Endodermal cell (in vitro differentiated cells): Measurements from ENCODE around the gene TCFL5. TPM values are rescaled to one million over a fixed set of nuclear protein-coding genes. Genes with fewer than 3 reads are reported as not detected.

Source experiments
- DNase-seq: peaks from one replicate; pipeline ENCODE4 v3.0.0-alpha.2; 2017
- H3K27ac ChIP-seq: 2 replicates; pipeline ENCODE4 v1.5.1; 2013; ENCODE audit warnings: mild to moderate bottlenecking, low read depth, low read length, moderate library complexity
- H3K27me3 ChIP-seq: 2 replicates; pipeline ENCODE4 v1.6.1; 2013; ENCODE audit warnings: mild to moderate bottlenecking, low read length, moderate library complexity; ENCODE audit not compliant: insufficient read depth, control insufficient read depth, poor library complexity, severe bottlenecking
- H3K36me3 ChIP-seq: 2 replicates; pipeline ENCODE4 v1.7.0; 2013; ENCODE audit warnings: mild to moderate bottlenecking, low read length, moderate library complexity; ENCODE audit not compliant: control insufficient read depth, insufficient read depth
- H3K4me1 ChIP-seq: one replicate; pipeline ENCODE4 v1.7.0; 2013; ENCODE audit warnings: low read length; ENCODE audit not compliant: control insufficient read depth, insufficient read depth
- H3K4me3 ChIP-seq: 2 replicates; pipeline ENCODE4 v1.5.1; 2013; ENCODE audit warnings: mild to moderate bottlenecking, low read length, moderate library complexity
- H3K9ac ChIP-seq: 2 replicates; pipeline ENCODE4 v1.6.1; 2013; ENCODE audit warnings: mild to moderate bottlenecking, low read length, moderate library complexity; ENCODE audit not compliant: poor library complexity, severe bottlenecking; ENCODE audit errors: extremely low read depth
- H3K9me3 ChIP-seq: 2 replicates; pipeline ENCODE4 v1.6.1; 2013; ENCODE audit warnings: mild to moderate bottlenecking, low read length, moderate library complexity; ENCODE audit not compliant: control insufficient read depth
- H3K27ac Mint-ChIP-seq: 2 replicates; pipeline ENCODE4 v1.8.0; 2020; ENCODE audit warnings: mixed read lengths
- H3K27me3 Mint-ChIP-seq: 2 replicates; pipeline ENCODE4 v1.8.0; 2021; ENCODE audit warnings: mild to moderate bottlenecking, mixed read lengths; ENCODE audit not compliant: insufficient read depth
- H3K36me3 Mint-ChIP-seq: 2 replicates; pipeline ENCODE4 v1.8.0; 2020; ENCODE audit warnings: low read depth, mixed read lengths
- H3K4me1 Mint-ChIP-seq: 2 replicates; pipeline ENCODE4 v1.8.0; 2020; ENCODE audit warnings: mixed read lengths
- H3K4me3 Mint-ChIP-seq: 2 replicates; pipeline ENCODE4 v1.8.0; 2020; ENCODE audit warnings: mild to moderate bottlenecking, moderate library complexity, mixed read lengths
- H3K9me3 Mint-ChIP-seq: 2 replicates; pipeline ENCODE4 v1.8.0; 2020; ENCODE audit warnings: mild to moderate bottlenecking, mixed read lengths
- WGBS, 2 experiments: methylation state at CpG; one replicate each; pipeline versions ENCODE4 v1.1.5 to v1.1.7; 2013; ENCODE audit warnings: missing lambda C conversion rate in 2 of 2, mixed read lengths in 1 of 2; ENCODE audit not compliant: insufficient coverage in 1 of 2, insufficient read length in 1 of 2; 5-methylcytosine and 5-hydroxymethylcytosine counted together
- long read RNA-seq, 4 experiments: library from polyadenylated mRNA in 2 of 4; library from RNA in 1 of 4; library from capped mRNA in 1 of 4; stranded (forward) in 3 of 4; unstranded in 1 of 4; transcript quantifications; one replicate each; pipeline ENCODE4 v2.0.0, GENCODE V29; 2020 to 2021; ENCODE audit warnings: inconsistent platforms in 1 of 4
- polyA plus RNA-seq, 2 experiments: library from polyadenylated mRNA; stranded (reverse); fragments of 50-300 nt; gene quantifications; one replicate each; pipeline ENCODE4 v1.2.3, GENCODE V29; 2013
- total RNA-seq, 2 donors: library from RNA; stranded (reverse); fragmentation: NEBNext Ultra II Directional in 1 of 2; extraction: Animal tissue kit (Norgen Biotek cat#: 25700) in 1 of 2; gene quantifications; 2 replicates in 1 of 2; 3 replicates in 1 of 2; pipeline ENCODE4 v1.2.1, GENCODE V29; 2021
- TF ChIP-seq, protein P1 (sequence below): fragments of 200-600 bp; sonication (generic); conservative IDR thresholded peaks from 2 replicates; pipeline ENCODE4 v1.5.0; 2021; ENCODE audit warnings: antibody characterized with exemption, mild to moderate bottlenecking

Gene TCFL5
- 10 to 100 TPM; 15.8 to 17.4 TPM for total RNA-seq
- polyA plus RNA-seq (2013, experiment 1 of 2) = 21.1 TPM
- polyA plus RNA-seq (2013, experiment 2 of 2) = 22.4 TPM
- long read RNA-seq, experiment 1, partial matches to known transcripts = 7 of 16 reads
- long read RNA-seq, experiment 1, other reads (novel, unspliced or antisense) = 9 of 16 reads
- long read RNA-seq, experiment 2, transcript TCFL5-202 (6 exons, 2,456 nt) = major isoform, 6 of 23 reads
- long read RNA-seq, experiment 2, partial matches to known transcripts = 4 of 23 reads
- long read RNA-seq, experiment 2, other reads (novel, unspliced or antisense) = 12 of 23 reads
- long read RNA-seq, experiment 3, partial matches to known transcripts = 0 of 1 reads
- long read RNA-seq, experiment 3, other reads (novel, unspliced or antisense) = 1 of 1 reads
- long read RNA-seq, experiment 4, partial matches to known transcripts = 25 of 29 reads
- long read RNA-seq, experiment 4, other reads (novel, unspliced or antisense) = 4 of 29 reads

DNA sequence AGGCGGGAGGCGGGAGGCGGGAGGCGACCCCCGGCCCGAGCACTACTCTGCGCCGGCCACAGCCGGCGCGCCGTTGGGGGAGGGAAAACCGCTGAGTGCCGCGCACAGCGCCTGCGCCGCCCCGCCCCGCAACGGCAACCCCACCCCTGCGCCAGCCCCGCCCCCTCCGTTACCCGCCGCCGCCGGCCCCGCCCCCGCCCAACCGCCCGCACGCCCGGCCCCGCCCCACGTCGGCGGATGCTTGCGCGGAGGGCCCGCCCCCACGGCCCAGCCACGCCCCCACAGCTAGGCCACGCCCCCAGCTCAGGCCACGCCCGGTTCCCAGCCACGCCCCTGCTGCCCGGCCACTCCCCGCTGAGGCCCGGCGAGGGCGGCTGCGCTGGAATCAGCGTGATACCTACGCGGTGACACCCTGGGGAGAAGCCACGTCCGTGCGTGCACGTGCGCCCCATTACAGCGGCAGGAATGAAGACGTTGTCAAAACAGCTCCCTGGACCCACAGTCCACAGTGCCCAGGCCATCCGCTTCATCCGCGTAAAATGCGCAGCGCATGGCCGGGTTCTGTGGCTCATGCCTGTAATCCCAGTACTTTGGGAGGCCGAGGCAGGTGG, at the start of gene TCFL5:
Gene TCFL5 (minus strand): TSS at position 97 of the 611 bp plus-strand sequence. CDS start 152 bp downstream, outside the sequence.
- WGBS, 2 experiments = 12 to 51% methylated on average over 15 to 66 of the region's 70 CpGs
- H3K9me3 ChIP-seq = peaks cover 5% of the 10 kb centered on the region
- peaks cover 8% of the 10 kb centered on the region for H3K36me3 ChIP-seq
- H3K4me1 ChIP-seq = no peaks in the 10 kb centered on the region
- no peaks in the 10 kb centered on the region for H3K27me3 ChIP-seq
- Mint-ChIP-seq H3K4me3 (peak within 1 kb of the TSS; percentile 65), H3K27ac (no peak within 1 kb of the TSS), H3K27me3 (peaks cover 8% of the 10 kb centered on the region), H3K4me1 (peaks cover 7% of the 10 kb centered on the region), H3K36me3 (peaks cover 9% of the 10 kb centered on the region), H3K9me3 (peaks cover 11% of the 10 kb centered on the region)
- DNase-seq = peak; percentile 96
- H3K9ac ChIP-seq = no peak within 1 kb of the TSS
- peak within 1 kb of the TSS; percentile 79 for H3K4me3 ChIP-seq
- TF ChIP-seq, protein P1, sequence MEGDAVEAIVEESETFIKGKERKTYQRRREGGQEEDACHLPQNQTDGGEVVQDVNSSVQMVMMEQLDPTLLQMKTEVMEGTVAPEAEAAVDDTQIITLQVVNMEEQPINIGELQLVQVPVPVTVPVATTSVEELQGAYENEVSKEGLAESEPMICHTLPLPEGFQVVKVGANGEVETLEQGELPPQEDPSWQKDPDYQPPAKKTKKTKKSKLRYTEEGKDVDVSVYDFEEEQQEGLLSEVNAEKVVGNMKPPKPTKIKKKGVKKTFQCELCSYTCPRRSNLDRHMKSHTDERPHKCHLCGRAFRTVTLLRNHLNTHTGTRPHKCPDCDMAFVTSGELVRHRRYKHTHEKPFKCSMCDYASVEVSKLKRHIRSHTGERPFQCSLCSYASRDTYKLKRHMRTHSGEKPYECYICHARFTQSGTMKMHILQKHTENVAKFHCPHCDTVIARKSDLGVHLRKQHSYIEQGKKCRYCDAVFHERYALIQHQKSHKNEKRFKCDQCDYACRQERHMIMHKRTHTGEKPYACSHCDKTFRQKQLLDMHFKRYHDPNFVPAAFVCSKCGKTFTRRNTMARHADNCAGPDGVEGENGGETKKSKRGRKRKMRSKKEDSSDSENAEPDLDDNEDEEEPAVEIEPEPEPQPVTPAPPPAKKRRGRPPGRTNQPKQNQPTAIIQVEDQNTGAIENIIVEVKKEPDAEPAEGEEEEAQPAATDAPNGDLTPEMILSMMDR = no peak
- H3K27ac ChIP-seq = peak within 1 kb of the TSS; percentile 6

DNA sequence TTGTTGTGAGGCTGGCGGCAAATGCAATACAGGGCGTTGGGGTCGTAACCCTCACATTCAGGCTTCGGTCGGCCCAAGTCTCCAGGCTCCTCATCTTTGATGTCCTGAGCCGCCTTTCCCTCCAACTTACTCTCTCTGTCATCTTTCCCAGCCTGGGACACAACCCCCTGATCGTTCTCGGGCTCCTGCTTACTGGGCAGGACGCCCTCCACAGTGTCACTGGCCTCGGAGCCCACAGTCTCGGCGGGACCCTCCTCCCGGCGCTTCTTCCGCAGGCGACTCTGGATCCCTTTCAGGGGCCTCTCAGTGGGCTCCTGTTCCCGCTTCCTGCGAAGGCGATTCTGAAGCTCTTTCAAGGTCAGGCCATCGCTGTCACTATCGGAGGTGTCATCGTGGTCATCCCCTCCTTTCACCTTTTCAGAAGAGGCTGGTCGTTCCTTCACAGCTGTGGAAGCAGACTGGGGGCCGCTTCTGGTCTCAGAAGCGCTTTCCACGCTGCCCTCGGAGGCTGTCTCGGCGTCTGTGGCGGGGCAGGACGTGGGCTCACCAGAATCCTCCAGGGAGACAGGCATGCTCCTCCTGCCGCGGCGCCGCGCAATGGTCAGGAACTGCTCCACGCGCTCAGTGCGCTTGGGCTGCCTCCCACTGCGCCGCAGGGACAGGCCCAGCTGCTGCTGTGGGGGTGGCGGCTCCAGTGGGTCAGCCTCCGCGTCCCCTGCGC, 49.3 kb upstream of the TCFL5 start:
- WGBS, 2 experiments = 96% methylated on average over 39 to 45 of the region's 45 CpGs
- Mint-ChIP-seq H3K27ac (peak overlapping the region; percentile 81), H3K27me3 (no peaks in the 10 kb centered on the region), H3K4me1 (peaks cover 22% of the 10 kb centered on the region), H3K9me3 (no peaks in the 10 kb centered on the region), H3K4me3 (no peak overlapping the region), H3K36me3 (peaks cover 71% of the 10 kb centered on the region)
- Histone ChIP-seq H3K9ac (no peak overlapping the region), H3K27me3 (no peaks in the 10 kb centered on the region), H3K4me3 (no peak overlapping the region), H3K9me3 (no peaks in the 10 kb centered on the region), H3K27ac (no peak overlapping the region), H3K36me3 (peaks cover 83% of the 10 kb centered on the region), H3K4me1 (peaks cover 13% of the 10 kb centered on the region)
- TF ChIP-seq, protein P1 = no peak
- DNase-seq = no peak

DNA sequence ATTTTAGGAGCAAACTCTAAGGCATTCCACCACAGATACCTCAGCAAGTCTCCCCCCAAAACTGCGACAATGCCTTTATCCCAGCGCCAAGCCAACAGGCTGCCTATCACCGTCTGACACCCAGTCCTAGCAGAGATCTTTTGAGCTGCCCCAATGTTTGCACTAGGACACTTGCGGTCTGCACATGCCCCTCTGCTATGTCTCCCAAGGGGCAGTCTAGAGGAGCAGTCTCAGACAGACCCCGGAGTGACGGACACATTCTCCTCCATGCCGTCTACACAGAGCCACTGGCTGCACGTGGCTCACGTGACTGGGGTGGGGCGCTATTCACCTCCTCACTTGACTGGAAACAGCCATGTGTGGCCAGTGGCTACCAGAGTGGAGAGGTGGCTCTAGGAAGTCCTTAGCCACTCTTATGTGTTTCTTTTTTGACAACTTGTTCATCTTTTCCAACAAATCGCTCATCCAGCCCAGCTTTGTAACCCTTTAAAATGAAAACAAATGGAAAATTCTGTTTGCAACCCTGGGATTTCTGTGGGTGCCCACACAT, 48.7 kb upstream of the TCFL5 start:
- Histone ChIP-seq H3K27ac (no peak overlapping the region), H3K9me3 (no peaks in the 10 kb centered on the region), H3K4me1 (peaks cover 13% of the 10 kb centered on the region), H3K9ac (no peak overlapping the region), H3K4me3 (no peak overlapping the region), H3K27me3 (no peaks in the 10 kb centered on the region), H3K36me3 (peaks cover 89% of the 10 kb centered on the region)
- TF ChIP-seq, protein P1 = no peak
- Mint-ChIP-seq H3K4me3 (no peak overlapping the region), H3K4me1 (peaks cover 18% of the 10 kb centered on the region), H3K27ac (peak overlapping the region; percentile 81), H3K36me3 (peaks cover 77% of the 10 kb centered on the region), H3K27me3 (no peaks in the 10 kb centered on the region), H3K9me3 (no peaks in the 10 kb centered on the region)
- no peak for DNase-seq
- 96% methylated on average over 8 to 11 of the region's 11 CpGs for WGBS, 2 experiments
